K562 (cell line): ENCODE results near the gene RBM22. TPM values are rescaled to one million over a fixed set of nuclear protein-coding genes. Genes with fewer than 3 reads are reported as not detected.

ENCODE experiments used
- CTCFL ChIP-seq: IDR thresholded peaks from 2 replicates; pipeline ENCODE4 v1.6.1; 2011; ENCODE audit warnings: borderline replicate concordance, low read depth, mild to moderate bottlenecking, moderate library complexity, low read length; ENCODE audit not compliant: insufficient read depth, poor library complexity, severe bottlenecking
- KDM4B ChIP-seq, 2 experiments: fragments of 450-650 bp in 1 of 2; sonication (generic) in 1 of 2; IDR thresholded peaks; 2 replicates each; pipeline ENCODE4 v1.6.1; 2016 to 2017; ENCODE audit warnings: borderline replicate concordance in 2 of 2, antibody characterized with exemption in 1 of 2, low read depth in 1 of 2, mild to moderate bottlenecking in 1 of 2
- NCOA6 ChIP-seq: fragments of 450-650 bp; IDR thresholded peaks from 2 replicates; pipeline ENCODE4 v1.6.1; 2017; ENCODE audit warnings: mild to moderate bottlenecking
- PML ChIP-seq: IDR thresholded peaks from 2 replicates; pipeline ENCODE4 v1.6.1; 2012; ENCODE audit warnings: low read length, inconsistent platforms
- PTTG1 ChIP-seq: fragments of 450-650 bp; IDR thresholded peaks from 2 replicates; pipeline ENCODE4 v1.6.1; 2016; ENCODE audit warnings: low read depth, mild to moderate bottlenecking, missing genetic modification characterization, missing compliant biosample characterization
- PURB ChIP-seq: sonication (generic); formaldehyde crosslinking; IDR thresholded peaks from 2 replicates; pipeline ENCODE4 v1.9.0; 2021; ENCODE audit warnings: low read depth, mild to moderate bottlenecking, missing genetic modification reagents
- RB1 ChIP-seq: fragments of 450-650 bp; IDR thresholded peaks from 2 replicates; pipeline ENCODE4 v1.6.1; 2017; ENCODE audit warnings: low read depth, mild to moderate bottlenecking
- polyA plus RNA-seq, 8 experiments: library from polyadenylated mRNA; depleted of rRNA in 4 of 8; stranded (reverse) in 5 of 8; unstranded in 3 of 8; fragments of >200 nt; fragmentation: Nextera tagmentation in 2 of 8; fragmentation: Illumina TruSeq in 1 of 8; extraction: Ambion mirVana in 2 of 8; extraction: Trizol in 1 of 8; gene quantifications; 2 replicates each; pipeline versions ENCODE4 v1.2.1 to v1.2.3, GENCODE V29; 2011 to 2014; ENCODE audit warnings: inconsistent platforms in 1 of 8, missing spikeins in 1 of 8
- total RNA-seq, 7 experiments: library from RNA; depleted of rRNA in 6 of 7; stranded (reverse); fragments of >200 nt in 6 of 7; fragmentation: Illumina TruSeq in 2 of 7; extraction: Trizol in 2 of 7; gene quantifications; 2 replicates each; pipeline versions ENCODE4 v1.2.1 to v1.2.3, GENCODE V29; 2011 to 2021; ENCODE audit warnings: low replicate concordance in 1 of 7
- TF ChIP-seq, protein P1 (sequence below): fragments of 250-450 bp; sonication (Bioruptor Pico); IDR thresholded peaks from 2 replicates; pipeline ENCODE4 v1.4.0; 2020
- TF ChIP-seq, protein P2 (sequence below), 2 experiments: fragments of 450-650 bp in 1 of 2; sonication (generic) in 1 of 2; formaldehyde crosslinking in 1 of 2; IDR thresholded peaks in 1 of 2; conservative IDR thresholded peaks in 1 of 2; 2 replicates each; pipeline versions ENCODE4 v1.6.1 to v1.8.1; 2016 to 2023; ENCODE audit warnings: mild to moderate bottlenecking in 2 of 2, moderate library complexity in 2 of 2, inconsistent platforms in 1 of 2, missing genetic modification reagents in 1 of 2

RBM22 gene
- total and polyA plus RNA-seq, 9 of the 15 experiments (the other 6 are each of a cell fraction or from before 2014, with no cell fraction given): 31.3 to 82.2 (median 44.8) TPM

DNA sequence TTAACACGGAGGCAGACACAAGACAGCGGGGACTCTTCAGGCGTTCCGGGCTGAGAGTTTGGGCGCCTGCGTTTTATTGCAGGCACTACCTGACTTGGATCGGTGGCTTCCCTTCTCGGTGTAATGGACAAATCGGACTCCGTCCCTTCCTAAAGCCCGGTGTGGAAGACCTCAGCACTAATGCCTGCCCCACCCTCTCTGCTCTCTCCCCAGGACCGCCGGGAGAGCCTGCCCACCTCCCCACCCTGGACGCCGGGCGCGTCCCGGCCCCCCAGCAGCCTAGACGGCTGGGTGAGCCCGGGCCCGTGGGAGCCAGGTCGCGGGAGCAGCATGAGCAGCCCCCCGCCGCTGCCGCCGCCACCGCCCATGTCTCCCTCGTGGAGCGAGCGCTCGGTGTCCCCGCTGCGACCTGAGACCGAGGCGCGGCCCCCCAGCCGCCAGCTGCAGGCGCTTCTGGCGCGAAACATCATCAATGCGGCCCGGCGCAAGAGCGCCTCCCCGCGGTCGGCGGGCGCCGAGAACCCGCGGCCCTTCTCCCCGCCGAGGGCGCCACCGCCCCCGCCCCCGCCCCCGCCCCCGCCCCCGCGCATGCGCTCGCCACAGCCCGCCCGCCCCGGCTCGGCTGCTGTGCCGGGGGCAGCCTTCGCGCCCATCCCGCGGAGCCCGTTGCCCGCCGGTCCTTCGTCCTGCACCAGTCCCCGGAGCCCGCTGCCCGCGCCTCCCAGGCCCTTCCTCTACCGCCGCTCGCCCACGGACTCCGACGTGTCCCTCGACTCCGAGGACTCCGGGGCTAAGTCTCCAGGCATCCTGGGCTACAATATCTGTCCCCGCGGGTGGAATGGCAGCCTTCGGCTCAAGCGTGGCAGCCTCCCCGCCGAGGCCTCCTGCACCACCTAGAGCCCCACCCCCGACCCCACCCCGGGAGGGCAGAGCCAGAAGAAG, 44.4 kb downstream of the RBM22 start (continued):
- TF ChIP-seq, protein P1, sequence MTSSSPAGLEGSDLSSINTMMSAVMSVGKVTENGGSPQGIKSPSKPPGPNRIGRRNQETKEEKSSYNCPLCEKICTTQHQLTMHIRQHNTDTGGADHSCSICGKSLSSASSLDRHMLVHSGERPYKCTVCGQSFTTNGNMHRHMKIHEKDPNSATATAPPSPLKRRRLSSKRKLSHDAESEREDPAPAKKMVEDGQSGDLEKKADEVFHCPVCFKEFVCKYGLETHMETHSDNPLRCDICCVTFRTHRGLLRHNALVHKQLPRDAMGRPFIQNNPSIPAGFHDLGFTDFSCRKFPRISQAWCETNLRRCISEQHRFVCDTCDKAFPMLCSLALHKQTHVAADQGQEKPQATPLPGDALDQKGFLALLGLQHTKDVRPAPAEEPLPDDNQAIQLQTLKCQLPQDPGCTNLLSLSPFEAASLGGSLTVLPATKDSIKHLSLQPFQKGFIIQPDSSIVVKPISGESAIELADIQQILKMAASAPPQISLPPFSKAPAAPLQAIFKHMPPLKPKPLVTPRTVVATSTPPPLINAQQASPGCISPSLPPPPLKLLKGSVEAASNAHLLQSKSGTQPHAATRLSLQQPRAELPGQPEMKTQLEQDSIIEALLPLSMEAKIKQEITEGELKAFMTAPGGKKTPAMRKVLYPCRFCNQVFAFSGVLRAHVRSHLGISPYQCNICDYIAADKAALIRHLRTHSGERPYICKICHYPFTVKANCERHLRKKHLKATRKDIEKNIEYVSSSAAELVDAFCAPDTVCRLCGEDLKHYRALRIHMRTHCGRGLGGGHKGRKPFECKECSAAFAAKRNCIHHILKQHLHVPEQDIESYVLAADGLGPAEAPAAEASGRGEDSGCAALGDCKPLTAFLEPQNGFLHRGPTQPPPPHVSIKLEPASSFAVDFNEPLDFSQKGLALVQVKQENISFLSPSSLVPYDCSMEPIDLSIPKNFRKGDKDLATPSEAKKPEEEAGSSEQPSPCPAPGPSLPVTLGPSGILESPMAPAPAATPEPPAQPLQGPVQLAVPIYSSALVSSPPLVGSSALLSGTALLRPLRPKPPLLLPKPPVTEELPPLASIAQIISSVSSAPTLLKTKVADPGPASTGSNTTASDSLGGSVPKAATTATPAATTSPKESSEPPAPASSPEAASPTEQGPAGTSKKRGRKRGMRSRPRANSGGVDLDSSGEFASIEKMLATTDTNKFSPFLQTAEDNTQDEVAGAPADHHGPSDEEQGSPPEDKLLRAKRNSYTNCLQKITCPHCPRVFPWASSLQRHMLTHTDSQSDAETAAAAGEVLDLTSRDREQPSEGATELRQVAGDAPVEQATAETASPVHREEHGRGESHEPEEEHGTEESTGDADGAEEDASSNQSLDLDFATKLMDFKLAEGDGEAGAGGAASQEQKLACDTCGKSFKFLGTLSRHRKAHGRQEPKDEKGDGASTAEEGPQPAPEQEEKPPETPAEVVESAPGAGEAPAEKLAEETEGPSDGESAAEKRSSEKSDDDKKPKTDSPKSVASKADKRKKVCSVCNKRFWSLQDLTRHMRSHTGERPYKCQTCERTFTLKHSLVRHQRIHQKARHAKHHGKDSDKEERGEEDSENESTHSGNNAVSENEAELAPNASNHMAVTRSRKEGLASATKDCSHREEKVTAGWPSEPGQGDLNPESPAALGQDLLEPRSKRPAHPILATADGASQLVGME: no peak
- TF ChIP-seq PURB: no peak
- TF ChIP-seq, protein P2, sequence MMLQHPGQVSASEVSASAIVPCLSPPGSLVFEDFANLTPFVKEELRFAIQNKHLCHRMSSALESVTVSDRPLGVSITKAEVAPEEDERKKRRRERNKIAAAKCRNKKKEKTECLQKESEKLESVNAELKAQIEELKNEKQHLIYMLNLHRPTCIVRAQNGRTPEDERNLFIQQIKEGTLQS (IDR thresholded peaks at IDR 0.05): no peak
- TF ChIP-seq, protein P2 (CRISPR knock-in tag; conservative IDR thresholded peaks at IDR 0.05): peak; percentile 40; the same call in 1 of the 2 replicates
- 0 out of 2 replicates have a peak, but pooled peaks have one; percentile 30 for TF ChIP-seq PML
- peak; percentile 100 for TF ChIP-seq RB1
- peak in 1 of 2 experiments; percentile 51; a peak in 1 of 4 replicates for TF ChIP-seq KDM4B (IDR thresholded peaks at IDR 0.05; ENCODE audit: borderline replicate concordance in 2 of 2, low read depth in 1 of 2)
- TF ChIP-seq NCOA6: peak; percentile 90
- TF ChIP-seq CTCFL: peak; percentile 71
- TF ChIP-seq PTTG1 (tag): no peak
